RPMI7951 (cell line): ENCODE measurements around the gene SAMD8. TPM values are rescaled to one million over a fixed set of nuclear protein-coding genes. Genes with fewer than 3 reads are reported as not detected.

Experiments
- DNase-seq: peaks from one replicate; pipeline ENCODE4 v3.0.0-alpha.2; 2012; ENCODE audit warnings: low read depth
- total RNA-seq: library from RNA; depleted of rRNA; stranded (reverse); fragments of >200 nt; shearing (Covaris generic); gene quantifications from 2 replicates; pipeline ENCODE4 v1.2.3, GENCODE V29; 2014; rRNA removed

Gene SAMD8
- total RNA-seq, 1 experiment from 2014 or later, result 13.1 TPM

DNA sequence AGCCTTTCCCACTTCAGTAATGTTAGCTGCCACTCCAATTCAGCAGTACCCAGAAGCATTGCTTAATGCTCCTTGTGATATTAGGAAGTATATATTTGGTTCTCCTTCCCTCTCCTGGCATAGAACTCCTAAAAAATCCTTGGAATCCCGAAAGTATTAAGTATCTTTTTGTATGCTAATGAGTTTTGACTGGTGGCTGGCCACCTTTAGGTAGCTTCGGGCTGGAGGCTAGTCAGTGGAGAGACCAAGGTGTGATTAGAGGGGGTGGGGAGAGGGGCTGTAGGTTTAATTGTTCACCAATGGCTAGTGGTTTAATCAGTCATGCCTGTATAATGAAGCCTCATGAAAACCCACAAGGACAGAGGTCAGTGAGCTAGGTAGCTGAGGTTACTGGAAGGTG, 112.1 kb downstream of the SAMD8 start:
- DNase-seq, result no peak

GRCh38 chr10:75226095-75226494, 114.6 kb downstream of the SAMD8 start:
- no peak for DNase-seq

DNA sequence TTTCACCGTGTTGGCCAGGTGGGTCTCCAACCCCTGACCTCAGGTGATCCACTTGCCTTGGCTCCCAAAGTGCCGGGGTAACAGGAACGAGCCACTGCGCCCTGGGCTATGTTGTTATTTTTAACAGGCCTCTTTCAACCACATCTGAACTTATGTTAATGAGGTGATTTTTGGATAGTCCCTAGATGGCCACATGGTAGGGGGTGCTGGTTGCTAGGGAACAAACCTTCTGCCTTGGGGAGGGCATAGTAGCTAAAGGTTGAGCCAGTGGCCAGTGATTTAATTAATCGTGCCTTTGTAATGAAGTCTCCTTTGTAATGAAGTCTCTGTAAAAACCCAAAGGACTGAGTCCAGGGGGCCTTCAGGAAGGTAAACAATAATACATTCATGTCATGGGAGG, 115.2 kb downstream of the SAMD8 start:
- DNase-seq, result no peak

DNA sequence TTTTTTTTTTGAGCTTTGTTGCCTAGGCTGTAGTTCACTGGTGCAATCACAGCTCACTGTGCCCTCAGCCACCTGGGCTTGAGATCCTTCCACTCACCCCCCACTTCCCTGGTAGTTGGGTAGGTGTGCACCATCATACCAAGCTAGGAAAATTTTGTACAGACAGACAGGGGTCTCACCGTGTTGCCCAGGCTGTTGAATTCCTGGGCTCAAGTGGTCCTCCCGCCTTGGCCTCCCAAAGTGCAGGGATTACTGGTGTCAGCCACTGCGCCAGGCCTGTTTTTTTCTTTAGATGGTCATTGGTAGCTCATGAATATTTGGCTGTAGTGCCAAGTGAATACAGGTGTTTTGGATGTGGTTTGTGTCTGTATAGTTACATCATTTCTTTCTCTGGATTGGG, 116.8 kb downstream of the SAMD8 start:
- no peak for DNase-seq

DNA sequence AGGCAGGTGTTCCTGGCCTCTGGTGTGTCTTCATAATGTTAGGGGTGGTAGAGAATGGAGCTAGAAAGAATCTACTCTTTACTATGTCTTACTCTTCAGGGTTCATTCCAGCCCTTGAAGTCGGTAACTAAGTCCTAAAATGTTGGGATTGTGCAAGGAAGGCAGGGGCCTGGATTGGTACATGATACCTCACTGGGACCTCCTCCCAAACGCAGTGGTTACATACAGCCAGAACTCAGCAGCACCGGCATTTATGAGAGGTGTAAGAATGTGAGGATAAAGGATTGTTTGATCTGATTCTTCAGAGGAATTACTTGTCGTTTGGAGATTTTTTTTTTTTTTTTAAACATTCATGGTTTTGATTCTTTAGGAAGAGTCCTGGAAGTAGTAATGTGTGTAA, 117.4 kb downstream of the SAMD8 start:
- no peak for DNase-seq

- DNase-seq, result peak; percentile 14
These were observed 118.5 kb downstream of the SAMD8 start for GRCh38 chr10:75229971-75230370.

DNA sequence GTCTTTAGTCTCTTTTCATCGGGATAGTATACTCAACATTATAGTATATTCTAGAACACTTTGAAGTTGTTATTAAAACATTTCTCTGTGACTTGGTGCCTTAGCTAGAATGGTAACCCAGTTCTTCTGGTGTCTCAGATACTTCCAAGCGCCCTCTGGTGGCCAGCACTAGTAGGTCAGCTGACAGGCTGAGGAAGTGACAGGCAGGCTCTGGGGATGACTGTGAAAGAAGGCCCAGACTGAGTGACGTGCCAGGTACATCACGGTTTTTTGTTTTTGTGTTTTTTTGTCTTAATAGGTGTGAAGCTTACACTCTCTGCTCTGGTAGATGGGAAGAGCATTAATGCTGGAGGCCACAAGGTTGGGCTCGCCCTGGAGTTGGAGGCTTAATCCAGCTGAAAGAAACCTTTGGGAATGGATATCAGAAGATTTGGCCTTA, 119.2 kb downstream of the SAMD8 start:
- peak; percentile 75 for DNase-seq

Other genes starting within 250 kb of the SAMD8 start
- 160 and 164 TPM in 2 replicates for gene VDAC2, start 99.1 kb downstream of the SAMD8 start, total RNA-seq
- 3.5 and 9.1 TPM in 2 replicates for gene COMTD1, start 124.3 kb downstream of the SAMD8 start, total RNA-seq